BLaER1 treated with 17β-estradiol and CSF1 and Interleukin-3, amounts not matched to agents 10 nM and 100 nM (cell line): ENCODE data around the gene GPATCH1.
"Not testable (repeated sequence)": the region's sequence is repeated elsewhere in the genome, so short reads cannot be mapped to it uniquely, and the experiment has no call there.

Source experiments
- H3K27ac ChIP-seq, 11 experiments: shearing (Covaris generic); formaldehyde crosslinking; 2 replicates each; pipeline ENCODE4 v1.8.1; 2022
- H3K27me3 ChIP-seq, 11 experiments: shearing (Covaris generic); formaldehyde crosslinking; 2 replicates each; pipeline ENCODE4 v1.8.1; 2022
- H3K36me3 ChIP-seq, 11 experiments: shearing (Covaris generic); formaldehyde crosslinking; 2 replicates each; pipeline ENCODE4 v1.8.1; 2022
- H3K4me1 ChIP-seq, 10 experiments: shearing (Covaris generic); formaldehyde crosslinking; 2 replicates each; pipeline ENCODE4 v1.8.1; 2022
- H3K4me2 ChIP-seq, 11 experiments: shearing (Covaris generic); formaldehyde crosslinking; 2 replicates each; pipeline ENCODE4 v1.8.1; 2022
- H3K4me3 ChIP-seq, 10 experiments: shearing (Covaris generic); formaldehyde crosslinking; 2 replicates each; pipeline ENCODE4 v1.8.1; 2022
- H3K9ac ChIP-seq, 11 experiments: shearing (Covaris generic); formaldehyde crosslinking; 2 replicates each; pipeline ENCODE4 v1.8.1; 2022
- H3K9me3 ChIP-seq, 11 experiments: shearing (Covaris generic); formaldehyde crosslinking; replicated peaks in 1 of 11; 2 replicates each; pipeline ENCODE4 v1.8.1; 2022
- H4K20me1 ChIP-seq, 11 experiments: shearing (Covaris generic); formaldehyde crosslinking; 2 replicates each; pipeline ENCODE4 v1.8.1; 2022
- Cebpa-rat ChIP-seq, 11 experiments: shearing (Covaris generic); IDR thresholded peaks; 2 replicates each; pipeline ENCODE4 v1.8.1; 2022

Gene GPATCH1

DNA sequence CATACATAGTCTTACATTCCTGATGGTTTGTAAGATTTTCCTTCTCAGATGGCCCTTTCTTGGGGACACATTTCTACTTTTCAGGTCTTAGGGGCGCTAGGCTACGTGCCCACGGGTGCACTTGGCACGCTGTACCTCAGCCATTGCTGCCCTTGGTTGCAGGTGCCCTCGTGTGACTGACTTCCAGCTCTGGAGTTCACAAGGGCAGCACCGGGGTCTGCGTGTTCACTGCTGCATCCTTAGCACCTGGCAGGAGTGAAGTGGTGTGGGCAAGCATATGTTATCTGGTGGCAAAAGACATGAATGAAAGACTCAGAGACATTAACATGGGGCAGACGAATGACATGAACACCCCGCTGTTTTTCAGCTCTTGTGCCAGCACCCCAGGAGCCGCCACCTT lies 37.7 kb downstream of the GPATCH1 start:
- Histone ChIP-seq H3K9me3 (no peaks in the 10 kb centered on the region), H3K36me3 (peaks cover 57 to 94% (median 82%) of the 10 kb centered on the region in 11 experiments), H4K20me1 (no peaks in the 10 kb centered on the region; a peak in 1 of 22 replicates), H3K27me3 (no peaks in the 10 kb centered on the region), H3K4me1 (no peaks in the 10 kb centered on the region), H3K4me2 (no peak overlapping the region), H3K27ac (no peak overlapping the region), H3K4me3 (no peak overlapping the region), H3K9ac (no peak overlapping the region)
- no peak for TF ChIP-seq Cebpa-rat (IDR thresholded peaks at IDR 0.05)

DNA sequence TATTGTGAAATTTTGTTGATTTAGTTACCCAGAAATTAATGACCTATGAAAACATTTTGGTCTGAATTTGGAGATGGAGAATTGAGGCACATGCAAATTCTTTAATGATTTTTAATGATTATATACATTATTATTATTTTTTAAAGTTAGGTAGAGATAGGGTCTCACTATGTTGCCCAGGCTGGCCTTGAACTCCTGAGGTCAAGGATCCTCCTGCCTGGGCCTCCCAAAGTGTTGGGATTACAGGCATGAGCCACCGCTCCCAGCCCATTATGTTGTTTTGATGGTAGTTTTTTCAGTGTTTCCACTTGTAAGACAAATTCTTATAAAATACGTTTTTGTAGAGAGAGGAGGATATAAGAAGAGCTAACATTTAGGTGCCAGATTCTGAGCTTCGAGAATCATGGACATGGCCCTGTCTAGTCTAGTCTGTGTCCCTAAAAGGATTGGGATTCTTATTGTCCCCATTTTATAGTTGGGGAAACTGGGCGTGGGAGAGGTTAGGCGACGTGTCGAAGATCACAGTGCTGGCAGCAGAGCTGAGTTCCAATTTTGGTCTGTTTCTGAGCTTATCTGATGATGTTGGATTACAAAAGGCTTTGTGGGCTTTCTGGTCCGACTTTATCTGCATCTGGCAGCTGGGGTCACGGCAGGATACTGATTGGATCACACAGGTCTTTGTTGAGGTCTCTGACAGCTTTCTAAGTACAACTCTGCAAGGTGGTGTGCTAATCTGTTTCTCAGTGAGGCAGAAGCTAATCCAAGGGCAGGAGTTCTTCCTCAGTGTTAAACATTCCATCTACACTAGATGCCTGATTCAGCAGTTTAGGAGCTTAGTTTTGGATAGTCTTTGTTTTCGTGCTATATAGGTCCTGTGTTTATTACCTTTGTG lies 43.5 kb downstream of the GPATCH1 start:
- no peak for TF ChIP-seq Cebpa-rat (IDR thresholded peaks at IDR 0.05)
- Histone ChIP-seq H3K4me3 (no peak overlapping the region), H3K4me2 (no peak overlapping the region), H3K4me1 (peaks cover 0 to 3% (median 0%) of the 10 kb centered on the region in 10 experiments; a peak in 1 of 20 replicates), H3K9ac (no peak overlapping the region), H3K36me3 (peaks cover 52 to 92% (median 82%) of the 10 kb centered on the region in 11 experiments), H3K27me3 (no peaks in the 10 kb centered on the region), H4K20me1 (no peaks in the 10 kb centered on the region), H3K9me3 (no peaks in the 10 kb centered on the region), H3K27ac (no peak overlapping the region)

DNA sequence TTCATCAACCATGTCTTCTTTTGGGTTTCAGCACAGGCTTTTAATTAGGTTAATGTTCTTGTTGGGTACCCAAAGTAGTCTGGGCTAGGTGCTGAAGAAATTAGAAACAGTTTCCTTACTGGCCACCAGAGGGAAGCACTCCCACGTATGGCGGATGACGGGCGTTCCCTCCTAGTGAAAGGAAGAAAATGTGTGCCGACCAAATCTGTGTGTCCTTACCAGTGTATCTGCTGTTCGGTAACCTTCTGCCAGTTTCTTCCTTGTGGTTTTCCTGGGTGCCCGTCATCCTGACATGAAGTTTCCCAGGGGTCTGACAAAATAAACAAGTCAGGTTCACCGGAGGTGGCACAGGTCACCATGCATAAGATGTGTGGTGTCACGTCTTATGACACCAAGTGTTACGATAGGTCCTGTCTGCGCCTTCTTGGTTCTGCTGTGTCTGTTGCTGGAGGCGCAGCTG lies 45.0 kb downstream of the GPATCH1 start:
- peaks cover 66 to 99% (median 88%) of the 10 kb centered on the region in 11 experiments for H3K36me3 ChIP-seq
- TF ChIP-seq Cebpa-rat (IDR thresholded peaks at IDR 0.05), result no peak
- peak overlapping the region in 2 of 11 experiments; percentile 27 to 71; a peak in 3 of 22 replicates for H3K4me2 ChIP-seq

DNA sequence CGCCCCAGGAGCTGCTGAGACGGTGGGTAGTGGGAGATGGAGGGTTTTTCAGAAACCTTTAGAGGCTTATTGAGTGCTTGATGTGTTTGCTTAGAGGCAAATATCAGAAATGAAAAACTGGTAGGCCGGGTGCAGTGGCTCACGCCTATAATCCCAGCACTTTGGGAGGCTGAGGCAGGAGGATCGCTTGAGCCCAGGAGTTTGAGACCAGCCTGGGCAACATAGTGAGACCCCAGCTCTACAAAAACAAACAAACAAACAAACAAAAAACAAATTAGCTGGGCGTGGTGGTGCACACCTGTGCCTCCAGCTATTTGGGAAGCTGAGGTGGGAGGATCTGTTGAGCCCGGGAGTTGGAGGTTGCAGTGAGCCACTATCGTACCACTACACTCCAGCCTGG lies 45.7 kb downstream of the GPATCH1 start:
- H3K27me3 ChIP-seq, H3K4me3 ChIP-seq: not testable (repeated sequence)
- peaks cover 68 to 100% (median 87%) of the 10 kb centered on the region in 11 experiments for H3K36me3 ChIP-seq

More for the DNA sequence above, 45.0 kb downstream of the GPATCH1 start:
- Histone ChIP-seq H3K27me3 (no peaks in the 10 kb centered on the region), H3K4me3 (no peak overlapping the region), H3K27ac (no peak overlapping the region), H4K20me1 (no peaks in the 10 kb centered on the region), H3K9me3 (no peaks in the 10 kb centered on the region), H3K9ac (peak overlapping the region in 1 of 11 experiments; percentile 5; a peak in 1 of 22 replicates), H3K4me1 (peaks cover 0 to 3% (median 0%) of the 10 kb centered on the region in 10 experiments; a peak in 1 of 20 replicates)

DNA sequence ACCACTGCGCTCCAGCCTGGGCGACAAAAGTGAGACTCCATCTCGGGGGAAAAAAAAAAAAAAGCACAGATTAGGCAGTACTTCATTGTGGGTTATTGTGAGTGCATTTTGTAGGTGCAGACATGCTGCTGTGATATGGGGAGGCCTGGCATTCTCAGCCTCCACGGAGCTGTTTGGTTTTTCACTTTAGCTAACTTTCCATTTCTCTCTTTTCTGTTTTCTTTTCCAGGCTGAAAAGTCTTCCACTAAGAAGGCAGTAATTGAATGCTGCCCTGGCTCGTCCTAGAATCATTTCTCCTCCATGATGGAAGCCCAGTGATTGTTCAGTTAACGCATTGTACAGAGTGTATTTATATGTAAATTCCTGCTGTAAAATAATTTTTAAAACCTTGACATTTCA lies 48.9 kb downstream of the GPATCH1 start:
- H3K9me3 ChIP-seq, result no peaks in the 10 kb centered on the region
- no peak overlapping the region for H3K4me3 ChIP-seq
- no peak overlapping the region for H3K9ac ChIP-seq
- peaks cover 6 to 18% (median 15%) of the 10 kb centered on the region in 11 experiments; a peak in 19 of 22 replicates for H3K27me3 ChIP-seq
- H3K36me3 ChIP-seq, result peaks cover 67 to 79% (median 73%) of the 10 kb centered on the region in 11 experiments
- no peak for TF ChIP-seq Cebpa-rat (IDR thresholded peaks at IDR 0.05)
- H3K27ac ChIP-seq, result no peak overlapping the region
- H3K4me1 ChIP-seq, result peaks cover 0 to 3% (median 0%) of the 10 kb centered on the region in 10 experiments; a peak in 1 of 20 replicates
- no peak overlapping the region for H3K4me2 ChIP-seq
- H4K20me1 ChIP-seq, result no peaks in the 10 kb centered on the region; a peak in 1 of 22 replicates

More for the DNA sequence above, 45.7 kb downstream of the GPATCH1 start:
- not testable (repeated sequence) for H3K27ac ChIP-seq, H3K4me2 ChIP-seq, H4K20me1 ChIP-seq, H3K9me3 ChIP-seq, H3K4me1 ChIP-seq, H3K9ac ChIP-seq

DNA sequence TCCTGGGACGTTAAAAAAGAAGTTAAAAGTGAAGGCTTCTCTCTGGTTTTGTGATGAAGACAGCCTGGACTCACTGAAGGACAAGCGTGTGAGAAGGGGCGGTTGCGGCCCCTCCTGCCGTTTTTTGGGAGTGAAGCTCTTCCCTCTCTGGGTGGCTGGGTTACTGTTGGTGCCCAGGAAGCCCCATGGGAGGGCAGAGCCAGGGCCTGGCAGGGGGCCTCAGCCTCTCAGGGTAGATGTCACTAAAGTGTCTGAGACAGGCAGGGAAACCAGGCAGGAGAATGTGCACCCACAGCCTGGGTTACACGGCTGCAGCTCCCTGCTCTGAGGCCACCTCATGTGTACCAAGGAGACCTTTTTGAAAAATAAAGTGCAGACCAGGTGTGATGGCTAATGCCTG lies 49.5 kb downstream of the GPATCH1 start:
- no peak overlapping the region for H3K4me2 ChIP-seq
- H3K9me3 ChIP-seq, result 0 out of 22 replicates have a peak, but pooled peaks cover 0 to 3% (median 0%) of the 10 kb centered on the region in 11 experiments
- H3K36me3 ChIP-seq, result peaks cover 61 to 74% (median 68%) of the 10 kb centered on the region in 11 experiments
- H3K27ac ChIP-seq, result no peak overlapping the region
- H3K4me1 ChIP-seq, result peaks cover 0 to 3% (median 0%) of the 10 kb centered on the region in 10 experiments; a peak in 1 of 20 replicates
- peaks cover 6 to 23% (median 17%) of the 10 kb centered on the region in 11 experiments; a peak in 21 of 22 replicates for H3K27me3 ChIP-seq
- TF ChIP-seq Cebpa-rat (IDR thresholded peaks at IDR 0.05), result no peak
- peak overlapping the region in 1 of 11 experiments; percentile 47; a peak in 3 of 22 replicates for H3K9ac ChIP-seq
- no peak overlapping the region for H3K4me3 ChIP-seq
- no peaks in the 10 kb centered on the region; a peak in 1 of 22 replicates for H4K20me1 ChIP-seq

DNA sequence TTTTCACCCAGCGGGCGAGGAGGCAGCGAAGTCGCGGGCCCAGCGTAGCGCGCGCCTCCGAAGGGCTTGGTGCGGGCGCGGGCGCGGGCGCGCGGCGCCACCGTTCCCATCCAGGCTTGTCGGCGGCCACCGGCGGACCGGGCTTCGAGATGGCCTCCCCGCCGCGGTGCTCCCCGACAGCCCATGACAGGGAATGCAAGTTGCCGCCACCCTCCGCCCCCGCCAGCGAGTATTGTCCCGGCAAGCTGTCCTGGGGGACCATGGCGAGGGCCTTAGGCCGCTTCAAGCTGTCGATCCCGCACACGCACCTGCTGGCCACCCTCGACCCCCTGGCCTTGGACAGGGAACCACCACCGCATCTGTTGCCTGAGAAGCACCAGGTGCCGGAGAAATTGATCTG lies 51.0 kb downstream of the GPATCH1 start, which contains the start of gene WDR88:
Gene WDR88, plus strand, starts transcription at position 94 of the 400 bp plus-strand sequence. Its CDS starts 56 bp downstream, at position 150.
- Histone ChIP-seq H4K20me1 (no peaks in the 10 kb centered on the region; a peak in 1 of 22 replicates), H3K27me3 (peaks cover 6 to 26% (median 20%) of the 10 kb centered on the region in 11 experiments; a peak in 21 of 22 replicates), H3K27ac (no peak within 1 kb of the TSS), H3K4me1 (no peaks in the 10 kb centered on the region), H3K9ac (no peak within 1 kb of the TSS), H3K4me2 (no peak within 1 kb of the TSS), H3K36me3 (peaks cover 48 to 58% (median 54%) of the 10 kb centered on the region in 11 experiments), H3K9me3 (0 out of 22 replicates have a peak, but pooled peaks cover 0 to 3% (median 0%) of the 10 kb centered on the region in 11 experiments), H3K4me3 (no peak within 1 kb of the TSS)
- no peak for TF ChIP-seq Cebpa-rat (IDR thresholded peaks at IDR 0.05)

DNA sequence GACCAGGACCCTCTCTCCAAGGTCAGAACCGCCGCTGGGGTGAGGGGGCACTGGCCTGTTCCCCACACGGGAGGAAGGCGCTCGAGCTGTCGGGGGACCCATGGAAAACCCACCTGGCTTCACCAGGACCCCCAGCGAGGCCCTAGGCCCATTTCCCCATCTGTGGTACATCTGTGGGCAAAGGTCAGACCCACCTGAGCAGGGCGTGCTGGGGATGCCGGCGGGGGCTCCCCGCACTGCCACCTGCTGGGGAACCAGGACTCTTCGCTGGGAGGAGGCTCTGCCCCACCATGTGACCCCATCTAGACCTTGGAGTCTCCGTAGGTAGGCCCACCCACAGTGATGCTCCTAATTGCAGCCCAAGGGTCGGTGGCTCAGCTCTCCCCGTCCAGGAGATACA lies 51.4 kb downstream of the GPATCH1 start:
- H4K20me1 ChIP-seq, result no peaks in the 10 kb centered on the region; a peak in 1 of 22 replicates
- TF ChIP-seq Cebpa-rat (IDR thresholded peaks at IDR 0.05), result no peak
- no peak overlapping the region for H3K4me2 ChIP-seq
- H3K4me3 ChIP-seq, result no peak overlapping the region
- H3K4me1 ChIP-seq, result no peaks in the 10 kb centered on the region
- no peak overlapping the region for H3K9ac ChIP-seq
- H3K27ac ChIP-seq, result no peak overlapping the region
- H3K27me3 ChIP-seq, result peaks cover 6 to 26% (median 20%) of the 10 kb centered on the region in 11 experiments; a peak in 21 of 22 replicates
- 0 out of 22 replicates have a peak, but pooled peaks cover 0 to 3% (median 0%) of the 10 kb centered on the region in 11 experiments for H3K9me3 ChIP-seq
- peaks cover 44 to 54% (median 50%) of the 10 kb centered on the region in 11 experiments for H3K36me3 ChIP-seq
